ENCODE measurements around the gene DOCK4. TPM values are rescaled to one million over a fixed set of nuclear protein-coding genes. Genes with fewer than 3 reads are reported as not detected.
A peak's percentile ranks its signal among the peaks of the same experiment; 100 is the strongest.
"Not testable (repeated sequence)": the region's sequence is repeated elsewhere in the genome, so short reads cannot be mapped to it uniquely, and the experiment has no call there.

Gene DOCK4
- total RNA-seq, 1 donor from 2014 or later, result 43.0 TPM

- Mint-ChIP-seq H3K4me3 (ENCODE audit: unreplicated experiment) (no peak overlapping the region), H3K9me3 (ENCODE audit: low read depth) (no peaks in the 10 kb centered on the region), H3K27me3 (ENCODE audit: low read depth) (no peaks in the 10 kb centered on the region), H3K27ac (ENCODE audit: unreplicated experiment) (peak overlapping the region; percentile 10), H3K36me3 (ENCODE audit: low read depth) (peaks cover 2% of the 10 kb centered on the region), H3K4me1 (ENCODE audit: low read depth) (peaks cover 26% of the 10 kb centered on the region)
- DNase-seq (ENCODE audit: low spot score), result no peak
- TF ChIP-seq, protein P1, sequence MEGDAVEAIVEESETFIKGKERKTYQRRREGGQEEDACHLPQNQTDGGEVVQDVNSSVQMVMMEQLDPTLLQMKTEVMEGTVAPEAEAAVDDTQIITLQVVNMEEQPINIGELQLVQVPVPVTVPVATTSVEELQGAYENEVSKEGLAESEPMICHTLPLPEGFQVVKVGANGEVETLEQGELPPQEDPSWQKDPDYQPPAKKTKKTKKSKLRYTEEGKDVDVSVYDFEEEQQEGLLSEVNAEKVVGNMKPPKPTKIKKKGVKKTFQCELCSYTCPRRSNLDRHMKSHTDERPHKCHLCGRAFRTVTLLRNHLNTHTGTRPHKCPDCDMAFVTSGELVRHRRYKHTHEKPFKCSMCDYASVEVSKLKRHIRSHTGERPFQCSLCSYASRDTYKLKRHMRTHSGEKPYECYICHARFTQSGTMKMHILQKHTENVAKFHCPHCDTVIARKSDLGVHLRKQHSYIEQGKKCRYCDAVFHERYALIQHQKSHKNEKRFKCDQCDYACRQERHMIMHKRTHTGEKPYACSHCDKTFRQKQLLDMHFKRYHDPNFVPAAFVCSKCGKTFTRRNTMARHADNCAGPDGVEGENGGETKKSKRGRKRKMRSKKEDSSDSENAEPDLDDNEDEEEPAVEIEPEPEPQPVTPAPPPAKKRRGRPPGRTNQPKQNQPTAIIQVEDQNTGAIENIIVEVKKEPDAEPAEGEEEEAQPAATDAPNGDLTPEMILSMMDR (IDR thresholded peaks at IDR 0.05), result no peak
These were observed 46.5 kb upstream of the DOCK4 start for GRCh38 chr7:112252691-112253090.

GRCh38 chr7:112252141-112252540 is 45.9 kb upstream of the DOCK4 start:
- TF ChIP-seq, protein P1 (IDR thresholded peaks at IDR 0.05), result no peak
- H3K36me3 Mint-ChIP-seq (ENCODE audit: low read depth), result peaks cover 2% of the 10 kb centered on the region
- no peak for DNase-seq (ENCODE audit: low spot score)
- H3K4me3 Mint-ChIP-seq (ENCODE audit: unreplicated experiment), result no peak overlapping the region
- H3K9me3 Mint-ChIP-seq (ENCODE audit: low read depth), result no peaks in the 10 kb centered on the region
- H3K27ac Mint-ChIP-seq (ENCODE audit: unreplicated experiment), result peak overlapping the region; percentile 10
- H3K4me1 Mint-ChIP-seq (ENCODE audit: low read depth), result peaks cover 26% of the 10 kb centered on the region
- H3K27me3 Mint-ChIP-seq (ENCODE audit: low read depth), result no peaks in the 10 kb centered on the region

GRCh38 chr7:112249967-112250366 is 43.8 kb upstream of the DOCK4 start:
- peaks cover 18% of the 10 kb centered on the region for H3K4me1 Mint-ChIP-seq (ENCODE audit: low read depth)
- H3K36me3 Mint-ChIP-seq (ENCODE audit: low read depth); H3K27me3 Mint-ChIP-seq (ENCODE audit: low read depth); H3K9me3 Mint-ChIP-seq (ENCODE audit: low read depth); H3K27ac Mint-ChIP-seq (ENCODE audit: unreplicated experiment); H3K4me3 Mint-ChIP-seq (ENCODE audit: unreplicated experiment); DNase-seq (ENCODE audit: low spot score): not testable (repeated sequence)

GRCh38 chr7:112248598-112248997 is 42.4 kb upstream of the DOCK4 start:
- no peak overlapping the region for H3K4me3 Mint-ChIP-seq (ENCODE audit: unreplicated experiment)
- H3K27me3 Mint-ChIP-seq (ENCODE audit: low read depth), result no peaks in the 10 kb centered on the region
- TF ChIP-seq, protein P1 (IDR thresholded peaks at IDR 0.05), result no peak
- H3K36me3 Mint-ChIP-seq (ENCODE audit: low read depth), result peaks cover 2% of the 10 kb centered on the region
- H3K9me3 Mint-ChIP-seq (ENCODE audit: low read depth), result no peaks in the 10 kb centered on the region
- H3K27ac Mint-ChIP-seq (ENCODE audit: unreplicated experiment), result no peak overlapping the region
- DNase-seq (ENCODE audit: low spot score), result no peak
- H3K4me1 Mint-ChIP-seq (ENCODE audit: low read depth), result peaks cover 15% of the 10 kb centered on the region

DNA sequence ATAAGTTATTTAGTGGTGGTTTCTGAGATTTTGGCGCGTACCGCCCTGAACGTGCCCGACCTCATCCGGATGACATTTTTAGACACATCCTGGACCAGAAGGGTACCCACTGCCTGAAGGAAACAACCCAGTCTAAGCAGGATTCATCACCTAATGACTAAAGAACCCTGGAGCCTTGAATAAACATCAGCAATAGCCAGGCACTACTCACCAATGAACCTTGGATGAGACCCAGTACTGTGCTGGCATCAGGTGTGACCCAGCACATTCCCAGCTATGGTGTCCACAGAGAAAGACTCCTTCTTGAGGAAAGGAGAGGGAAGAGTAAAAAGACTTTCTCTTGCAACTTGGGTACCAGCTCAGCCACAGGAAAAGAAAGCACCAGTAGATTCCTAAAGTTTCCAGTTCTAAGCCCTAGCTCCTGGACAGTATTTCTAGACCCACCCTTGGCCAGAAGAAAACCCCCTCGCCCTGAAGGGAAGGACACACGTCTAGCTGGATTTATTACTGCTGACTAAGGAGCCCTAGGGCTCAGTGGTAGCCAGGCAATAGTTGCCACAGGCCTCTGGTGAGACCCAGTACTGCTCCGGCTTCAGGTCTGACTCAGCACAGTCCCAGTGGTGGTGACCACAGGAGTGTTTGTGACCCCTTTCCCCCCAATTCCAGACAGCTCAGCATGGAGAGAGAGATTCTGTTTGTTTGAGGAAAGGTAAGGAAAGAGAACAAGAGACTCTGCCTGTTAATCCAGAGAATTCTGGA is 32.8 kb upstream of the DOCK4 start:
- Mint-ChIP-seq H3K4me1 (ENCODE audit: low read depth) (peaks cover 6% of the 10 kb centered on the region), H3K9me3 (ENCODE audit: low read depth) (peaks cover 16% of the 10 kb centered on the region), H3K27me3 (ENCODE audit: low read depth) (no peaks in the 10 kb centered on the region), H3K4me3 (ENCODE audit: unreplicated experiment) (no peak overlapping the region), H3K27ac (ENCODE audit: unreplicated experiment) (no peak overlapping the region), H3K36me3 (ENCODE audit: low read depth) (no peaks in the 10 kb centered on the region)
- TF ChIP-seq, protein P1 (IDR thresholded peaks at IDR 0.05), result no peak
- no peak for DNase-seq (ENCODE audit: low spot score)

- H3K27ac Mint-ChIP-seq (ENCODE audit: unreplicated experiment), result no peak overlapping the region
- no peak for DNase-seq (ENCODE audit: low spot score)
- H3K4me1 Mint-ChIP-seq (ENCODE audit: low read depth), result peaks cover 6% of the 10 kb centered on the region
- H3K27me3 Mint-ChIP-seq (ENCODE audit: low read depth), result no peaks in the 10 kb centered on the region
- no peaks in the 10 kb centered on the region for H3K36me3 Mint-ChIP-seq (ENCODE audit: low read depth)
- H3K9me3 Mint-ChIP-seq (ENCODE audit: low read depth), result peaks cover 14% of the 10 kb centered on the region
- no peak overlapping the region for H3K4me3 Mint-ChIP-seq (ENCODE audit: unreplicated experiment)
- TF ChIP-seq, protein P1 (IDR thresholded peaks at IDR 0.05), result no peak
These were observed 32.1 kb upstream of the DOCK4 start for GRCh38 chr7:112238330-112238729.
